HCT116 (cell line): Measurements from ENCODE around the gene CTR9. TPM values are rescaled to one million over a fixed set of nuclear protein-coding genes. Genes with fewer than 3 reads are reported as not detected.

Source experiments
- ATAC-seq: fragments of 200-7000 bp; cut with Tn5 transposase; 2 replicates; pipeline ENCODE4 v1.9.1; 2020; ENCODE audit warnings: mild to moderate bottlenecking, moderate library complexity
- BruUV-seq: library from RNA; stranded (reverse); fragments of 400-500 nt; replicated peaks from 2 replicates; lab custom pipeline; 2021; lab: Mats Ljungman, UMichigan
- CTCF ChIA-PET: fragments of 300-600 bp; sonication (Branson Sonifier 250); formaldehyde crosslinking; loops from one replicate; lab custom pipeline; 2021; ENCODE audit warnings: antibody characterized with exemption; lab: Charles Lee
- POLR2A ChIA-PET: fragments of 300-600, 350-600 bp; sonication (Branson Sonifier 250); formaldehyde crosslinking; loops from one replicate; lab custom pipeline; 2021; ENCODE audit warnings: antibody characterized with exemption; lab: Charles Lee
- RAD21 ChIA-PET, 2 experiments: fragments of 300-600 bp; sonication (Branson Sonifier 250); formaldehyde crosslinking; loops; one replicate each; lab custom pipeline; 2023; ENCODE audit warnings: low total read pairs in 2 of 2; ENCODE audit not compliant: uncharacterized antibody in 2 of 2, unreplicated experiment in 2 of 2, low non-redundant PET in 1 of 2; lab: Charles Lee
- DNase-seq: peaks from one replicate; pipeline ENCODE4 v3.0.0-alpha.2; 2010; ENCODE audit warnings: low read depth, low spot score
- H2AFZ ChIP-seq: fragments of 200-600 bp; shearing (Covaris generic), sonication (generic); 2 replicates; pipeline ENCODE4 v1.6.1; 2017; ENCODE audit warnings: low read depth, mixed run types, mixed read lengths, antibody characterized with exemption, low read length; ENCODE audit not compliant: poor library complexity, severe bottlenecking
- H3K27ac ChIP-seq: 2 replicates; pipeline ENCODE4 v1.5.1; 2012; ENCODE audit warnings: low read depth, low read length
- H3K27me3 ChIP-seq: fragments of 200-600 bp; sonication (generic); 2 replicates; pipeline ENCODE4 v1.6.1; 2016; ENCODE audit warnings: mixed run types, low read length, mixed read lengths; ENCODE audit not compliant: insufficient read depth
- H3K36me3 ChIP-seq, 2 experiments: fragments of 200-500 bp in 1 of 2; fragments of 200-600 bp in 1 of 2; sonication (Bioruptor generic) in 1 of 2; sonication (generic) in 1 of 2; 2 replicates each; pipeline versions ENCODE4 v1.5.1 to v1.6.1; 2014 to 2016; ENCODE audit warnings: low read length in 2 of 2, inconsistent platforms in 1 of 2, mixed read lengths in 1 of 2, mixed run types in 1 of 2; ENCODE audit not compliant: insufficient read depth in 2 of 2, control insufficient read depth in 1 of 2
- H3K4me1 ChIP-seq, 2 experiments: fragments of 200-600 bp in 1 of 2; sonication (generic) in 1 of 2; 2 replicates each; pipeline versions ENCODE4 v1.5.1 to v1.6.1; 2012 to 2017; ENCODE audit warnings: low read length in 2 of 2, inconsistent platforms in 1 of 2, mild to moderate bottlenecking in 1 of 2, mixed read lengths in 1 of 2, mixed run types in 1 of 2, moderate library complexity in 1 of 2; ENCODE audit not compliant: insufficient read depth in 2 of 2, control insufficient read depth in 1 of 2
- H3K4me2 ChIP-seq: fragments of 200-600 bp; sonication (generic); 2 replicates; pipeline ENCODE4 v1.6.1; 2017; ENCODE audit warnings: mixed run types, low read length, mixed read lengths
- H3K4me3 ChIP-seq, 2 experiments: fragments of 200-600 bp in 1 of 2; sonication (generic) in 1 of 2; replicated peaks in 1 of 2; 2 replicates each; pipeline ENCODE4 v1.5.1; 2011 to 2016; ENCODE audit warnings: low read length in 2 of 2, control low read depth in 1 of 2, low read depth in 1 of 2, mild to moderate bottlenecking in 1 of 2, mixed read lengths in 1 of 2, mixed run types in 1 of 2
- H3K79me2 ChIP-seq: fragments of 200-600 bp; sonication (generic); 2 replicates; pipeline ENCODE4 v1.6.1; 2017; ENCODE audit warnings: mild to moderate bottlenecking, mixed run types, low read length, moderate library complexity, mixed read lengths; ENCODE audit not compliant: insufficient read depth
- H3K9ac ChIP-seq: fragments of 200-600 bp; sonication (generic); 2 replicates; pipeline ENCODE4 v1.6.1; 2016; ENCODE audit warnings: low read length, mixed read lengths
- H3K9me2 ChIP-seq: fragments of 200-600 bp; sonication (generic), shearing (Covaris generic); 2 replicates; pipeline ENCODE4 v1.6.1; 2017; ENCODE audit warnings: mixed run types, mild to moderate bottlenecking, moderate library complexity; ENCODE audit not compliant: insufficient read depth
- H3K9me3 ChIP-seq, 2 experiments: fragments of 200-500 bp in 1 of 2; fragments of 200-600 bp in 1 of 2; sonication (Bioruptor generic) in 1 of 2; sonication (generic) in 1 of 2; 2 replicates each; pipeline ENCODE4 v1.6.1; 2014 to 2017; ENCODE audit warnings: low read length in 2 of 2, mixed read lengths in 2 of 2, inconsistent platforms in 1 of 2, low read depth in 1 of 2, mild to moderate bottlenecking in 1 of 2, mixed run types in 1 of 2, moderate library complexity in 1 of 2; ENCODE audit not compliant: control insufficient read depth in 1 of 2, insufficient read depth in 1 of 2
- H4K20me1 ChIP-seq: fragments of 200-600 bp; sonication (generic), shearing (Covaris generic); 2 replicates; pipeline ENCODE4 v1.6.1; 2017; ENCODE audit warnings: mixed run types, mild to moderate bottlenecking, moderate library complexity; ENCODE audit not compliant: insufficient read depth
- CBX3 ChIP-seq: IDR thresholded peaks from 2 replicates; pipeline ENCODE4 v1.6.1; 2012; ENCODE audit warnings: low read depth
- EGR1 ChIP-seq: IDR thresholded peaks from 2 replicates; pipeline ENCODE4 v1.6.1; 2012; ENCODE audit warnings: low read depth
- EZH2 ChIP-seq: fragments of 200-600 bp; sonication (generic); IDR thresholded peaks from 2 replicates; pipeline ENCODE4 v1.6.1; 2017; ENCODE audit warnings: antibody characterized with exemption, mixed run types
- EZH2phosphoT487 ChIP-seq: fragments of 200-600 bp; IDR thresholded peaks from 2 replicates; pipeline ENCODE4 v1.6.1; 2018; ENCODE audit warnings: antibody characterized with exemption, borderline replicate concordance
- FOSL1 ChIP-seq: IDR thresholded peaks from 2 replicates; pipeline ENCODE4 v1.6.1; 2012; ENCODE audit warnings: low read depth
- JUND ChIP-seq: IDR thresholded peaks from 2 replicates; pipeline ENCODE4 v1.6.1; 2012
- POLR2AphosphoS5 ChIP-seq: IDR thresholded peaks from 2 replicates; pipeline ENCODE4 v1.6.1; 2011; ENCODE audit warnings: mild to moderate bottlenecking, low read depth, low read length, moderate library complexity
- RAD21 ChIP-seq: IDR thresholded peaks from 2 replicates; pipeline ENCODE4 v1.6.1; 2012; ENCODE audit warnings: low read depth, mild to moderate bottlenecking
- SIN3A ChIP-seq: IDR thresholded peaks from 2 replicates; pipeline ENCODE4 v1.6.1; 2012; ENCODE audit warnings: low read depth
- SP1 ChIP-seq: IDR thresholded peaks from 2 replicates; pipeline ENCODE4 v1.6.1; 2012; ENCODE audit warnings: low read depth
- TCF7L2 ChIP-seq: IDR thresholded peaks from 2 replicates; pipeline ENCODE4 v1.7.0; 2011; ENCODE audit warnings: borderline replicate concordance, inconsistent platforms; ENCODE audit not compliant: insufficient read depth, insufficient read length; ENCODE audit errors: extremely low read depth
- YY1 ChIP-seq: IDR thresholded peaks from 2 replicates; pipeline ENCODE4 v1.6.1; 2011; ENCODE audit warnings: low read length, low read depth, moderate library complexity, mild to moderate bottlenecking; ENCODE audit not compliant: insufficient replicate concordance; ENCODE audit errors: extremely low read depth
- ZFX ChIP-seq: fragments of 450-650 bp; IDR thresholded peaks from 2 replicates; pipeline ENCODE4 v1.6.1; 2017
- intact Hi-C: fragments of 100-400 bp; cut with micrococcal nuclease; formaldehyde crosslinking; loops from 2 replicates; pipeline ENCODE4 v1.10.0; 2022
- total RNA-seq: library from RNA; stranded (reverse); gene quantifications from one replicate; pipeline ENCODE4 v1.2.1, GENCODE V29; 2021; ENCODE audit not compliant: unreplicated experiment
- TF ChIP-seq, protein P1 (sequence below): IDR thresholded peaks from 2 replicates; pipeline ENCODE4 v1.6.1; 2012
- TF ChIP-seq, protein P2 (sequence below), 3 experiments: fragments of 200-600 bp in 1 of 3; sonication (generic) in 1 of 3; IDR thresholded peaks in 2 of 3; conservative IDR thresholded peaks in 1 of 3; 2 replicates each; pipeline ENCODE4 v1.5.1; 2012 to 2017; ENCODE audit warnings: low read depth in 2 of 3, low read length in 2 of 3, antibody characterized with exemption in 1 of 3, borderline replicate concordance in 1 of 3, control low read depth in 1 of 3, mild to moderate bottlenecking in 1 of 3, mixed read lengths in 1 of 3, mixed run types in 1 of 3, moderate library complexity in 1 of 3; ENCODE audit not compliant: insufficient read depth in 1 of 3
- TF ChIP-seq, protein P3 (sequence below): IDR thresholded peaks from 2 replicates; pipeline ENCODE4 v1.6.1; 2012
- TF ChIP-seq, protein P4 (sequence below): IDR thresholded peaks from 2 replicates; pipeline ENCODE4 v1.6.1; 2012; ENCODE audit warnings: low read depth

Gene CTR9
- total RNA-seq, 1 experiment from 2014 or later, result 68.4 TPM

DNA sequence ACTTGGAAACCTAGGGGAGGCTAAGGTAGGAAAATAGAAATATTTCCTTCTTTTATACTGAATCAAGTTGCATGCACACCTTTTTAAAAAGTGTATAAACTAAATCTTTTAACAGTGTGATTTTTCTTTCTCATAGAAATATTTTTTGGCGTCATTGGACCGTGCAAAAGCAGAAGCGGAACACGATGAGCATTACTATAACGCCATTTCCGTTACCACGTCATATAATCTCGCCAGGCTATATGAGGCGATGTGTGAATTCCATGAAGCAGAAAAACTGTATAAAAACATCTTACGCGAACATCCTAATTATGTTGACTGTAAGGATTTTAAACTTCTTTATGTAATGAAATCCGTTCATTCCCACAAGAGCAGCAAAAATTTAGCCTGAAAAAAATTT lies 13.4 kb downstream of the CTR9 start:
- H3K9ac ChIP-seq, result no peak overlapping the region
- no TSS peak for BruUV-seq
- no peaks in the 10 kb centered on the region for H3K9me2 ChIP-seq
- H3K4me3 ChIP-seq, result no peak overlapping the region
- H3K9me3 ChIP-seq, result no peaks in the 10 kb centered on the region
- H3K27me3 ChIP-seq, result no peaks in the 10 kb centered on the region
- TF ChIP-seq, protein P1, sequence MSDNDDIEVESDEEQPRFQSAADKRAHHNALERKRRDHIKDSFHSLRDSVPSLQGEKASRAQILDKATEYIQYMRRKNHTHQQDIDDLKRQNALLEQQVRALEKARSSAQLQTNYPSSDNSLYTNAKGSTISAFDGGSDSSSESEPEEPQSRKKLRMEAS, result no peak
- TF ChIP-seq RAD21, result no peak
- TF ChIP-seq EZH2, result no peak
- TF ChIP-seq, protein P2, sequence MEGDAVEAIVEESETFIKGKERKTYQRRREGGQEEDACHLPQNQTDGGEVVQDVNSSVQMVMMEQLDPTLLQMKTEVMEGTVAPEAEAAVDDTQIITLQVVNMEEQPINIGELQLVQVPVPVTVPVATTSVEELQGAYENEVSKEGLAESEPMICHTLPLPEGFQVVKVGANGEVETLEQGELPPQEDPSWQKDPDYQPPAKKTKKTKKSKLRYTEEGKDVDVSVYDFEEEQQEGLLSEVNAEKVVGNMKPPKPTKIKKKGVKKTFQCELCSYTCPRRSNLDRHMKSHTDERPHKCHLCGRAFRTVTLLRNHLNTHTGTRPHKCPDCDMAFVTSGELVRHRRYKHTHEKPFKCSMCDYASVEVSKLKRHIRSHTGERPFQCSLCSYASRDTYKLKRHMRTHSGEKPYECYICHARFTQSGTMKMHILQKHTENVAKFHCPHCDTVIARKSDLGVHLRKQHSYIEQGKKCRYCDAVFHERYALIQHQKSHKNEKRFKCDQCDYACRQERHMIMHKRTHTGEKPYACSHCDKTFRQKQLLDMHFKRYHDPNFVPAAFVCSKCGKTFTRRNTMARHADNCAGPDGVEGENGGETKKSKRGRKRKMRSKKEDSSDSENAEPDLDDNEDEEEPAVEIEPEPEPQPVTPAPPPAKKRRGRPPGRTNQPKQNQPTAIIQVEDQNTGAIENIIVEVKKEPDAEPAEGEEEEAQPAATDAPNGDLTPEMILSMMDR (IDR thresholded peaks at IDR 0.05 in 2 of 3, conservative IDR thresholded peaks at IDR 0.05 in 1 of 3; ENCODE audit: borderline replicate concordance in 1 of 3, insufficient read depth in 1 of 3, low read depth in 2 of 3, low read length in 2 of 3), result no peak
- TF ChIP-seq, protein P3, sequence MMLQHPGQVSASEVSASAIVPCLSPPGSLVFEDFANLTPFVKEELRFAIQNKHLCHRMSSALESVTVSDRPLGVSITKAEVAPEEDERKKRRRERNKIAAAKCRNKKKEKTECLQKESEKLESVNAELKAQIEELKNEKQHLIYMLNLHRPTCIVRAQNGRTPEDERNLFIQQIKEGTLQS, result no peak
- no peak for TF ChIP-seq TCF7L2
- TF ChIP-seq, protein P4, sequence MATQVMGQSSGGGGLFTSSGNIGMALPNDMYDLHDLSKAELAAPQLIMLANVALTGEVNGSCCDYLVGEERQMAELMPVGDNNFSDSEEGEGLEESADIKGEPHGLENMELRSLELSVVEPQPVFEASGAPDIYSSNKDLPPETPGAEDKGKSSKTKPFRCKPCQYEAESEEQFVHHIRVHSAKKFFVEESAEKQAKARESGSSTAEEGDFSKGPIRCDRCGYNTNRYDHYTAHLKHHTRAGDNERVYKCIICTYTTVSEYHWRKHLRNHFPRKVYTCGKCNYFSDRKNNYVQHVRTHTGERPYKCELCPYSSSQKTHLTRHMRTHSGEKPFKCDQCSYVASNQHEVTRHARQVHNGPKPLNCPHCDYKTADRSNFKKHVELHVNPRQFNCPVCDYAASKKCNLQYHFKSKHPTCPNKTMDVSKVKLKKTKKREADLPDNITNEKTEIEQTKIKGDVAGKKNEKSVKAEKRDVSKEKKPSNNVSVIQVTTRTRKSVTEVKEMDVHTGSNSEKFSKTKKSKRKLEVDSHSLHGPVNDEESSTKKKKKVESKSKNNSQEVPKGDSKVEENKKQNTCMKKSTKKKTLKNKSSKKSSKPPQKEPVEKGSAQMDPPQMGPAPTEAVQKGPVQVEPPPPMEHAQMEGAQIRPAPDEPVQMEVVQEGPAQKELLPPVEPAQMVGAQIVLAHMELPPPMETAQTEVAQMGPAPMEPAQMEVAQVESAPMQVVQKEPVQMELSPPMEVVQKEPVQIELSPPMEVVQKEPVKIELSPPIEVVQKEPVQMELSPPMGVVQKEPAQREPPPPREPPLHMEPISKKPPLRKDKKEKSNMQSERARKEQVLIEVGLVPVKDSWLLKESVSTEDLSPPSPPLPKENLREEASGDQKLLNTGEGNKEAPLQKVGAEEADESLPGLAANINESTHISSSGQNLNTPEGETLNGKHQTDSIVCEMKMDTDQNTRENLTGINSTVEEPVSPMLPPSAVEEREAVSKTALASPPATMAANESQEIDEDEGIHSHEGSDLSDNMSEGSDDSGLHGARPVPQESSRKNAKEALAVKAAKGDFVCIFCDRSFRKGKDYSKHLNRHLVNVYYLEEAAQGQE, result no peak
- TF ChIP-seq FOSL1, result no peak
- no peak for TF ChIP-seq CBX3
- no peak for TF ChIP-seq POLR2AphosphoS5
- no peak for TF ChIP-seq SIN3A
- TF ChIP-seq ZFX, result no peak
- TF ChIP-seq SP1, result no peak
- TF ChIP-seq JUND, result no peak
- TF ChIP-seq YY1, result no peak
- no peak for TF ChIP-seq EZH2phosphoT487
- TF ChIP-seq EGR1, result no peak
- TF ChIP-seq, all 23 proteins: peak for 0
- intact Hi-C loops, result no loop called here
- no peaks in the 10 kb centered on the region for H3K4me1 ChIP-seq
- ATAC-seq, result no peak
- H3K79me2 ChIP-seq, result peaks cover 5% of the 10 kb centered on the region; the same call in 1 of the 2 replicates
- H3K36me3 ChIP-seq, result peaks cover 60% of the 10 kb centered on the region in 2 experiments
- RAD21 ChIA-PET, result no interaction called here
- H3K4me2 ChIP-seq, result no peak overlapping the region
- POLR2A ChIA-PET, result interaction anchor here (1.0 kb wide), 1 partner anchor 13 kb away, joined by 4 read pairs; the partner anchor contains the start of gene CTR9
- CTCF ChIA-PET, result no interaction called here
- no peaks in the 10 kb centered on the region for H4K20me1 ChIP-seq
- DNase-seq, result no peak
- no peak overlapping the region for H3K27ac ChIP-seq
- H2AFZ ChIP-seq, result no peak overlapping the region
